ENCODE results near the gene RAD51B. TPM values are rescaled to one million over a fixed set of nuclear protein-coding genes. Genes with fewer than 3 reads are reported as not detected.

Gene RAD51B
- total RNA-seq, 1 experiment from 2014 or later: 10.8 TPM

DNA sequence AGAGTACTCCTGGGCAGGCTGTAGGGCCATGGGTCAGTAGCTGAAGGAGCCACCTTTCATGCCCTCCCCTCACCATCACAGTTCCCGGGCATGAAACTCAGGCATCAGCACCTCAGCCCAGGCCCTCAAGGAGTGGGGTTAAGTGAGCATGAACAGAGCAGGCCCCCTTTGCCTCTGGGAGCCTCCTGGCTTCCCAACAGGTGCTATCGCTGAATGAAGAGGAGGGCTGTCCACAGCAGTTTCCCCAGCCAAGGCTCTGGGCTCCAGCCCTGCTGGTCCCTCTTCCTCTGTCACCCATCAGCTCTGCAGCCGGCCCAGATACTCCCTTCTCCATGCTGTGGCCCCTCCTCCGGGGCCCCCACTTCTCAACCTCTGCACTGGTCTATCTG lies 789.0 kb downstream of the RAD51B start:
- ATAC-seq (no peak), DNase-seq (no peak)
- Histone ChIP-seq H3K4me3 (ENCODE audit: low read length) (no peak overlapping the region), H3K4me1 (ENCODE audit: insufficient read depth, low read length) (peaks cover 16% of the 10 kb centered on the region), H2AFZ (ENCODE audit: low read length) (no peak overlapping the region), H3K36me3 (ENCODE audit: low read depth, low read length) (peaks cover 5% of the 10 kb centered on the region; the same call in 1 of the 2 replicates), H3K79me2 (ENCODE audit: low read length) (no peaks in the 10 kb centered on the region), H3K4me2 (ENCODE audit: low read length) (no peak overlapping the region), H3F3A (ENCODE audit: low read length, unreplicated experiment) (no peaks in the 10 kb centered on the region), H3K27me3 (ENCODE audit: low read length) (no peaks in the 10 kb centered on the region), H4K20me1 (ENCODE audit: low read length) (no peaks in the 10 kb centered on the region), H3K27ac (ENCODE audit: low read length) (no peak overlapping the region), H3K9ac (ENCODE audit: low read length) (no peak overlapping the region), H3K9me2 (replicated peaks; ENCODE audit: low read length) (no peaks in the 10 kb centered on the region), H3K9me3 (ENCODE audit: low read length) (peaks cover 11% of the 10 kb centered on the region)
- TF ChIP-seq, protein P1, sequence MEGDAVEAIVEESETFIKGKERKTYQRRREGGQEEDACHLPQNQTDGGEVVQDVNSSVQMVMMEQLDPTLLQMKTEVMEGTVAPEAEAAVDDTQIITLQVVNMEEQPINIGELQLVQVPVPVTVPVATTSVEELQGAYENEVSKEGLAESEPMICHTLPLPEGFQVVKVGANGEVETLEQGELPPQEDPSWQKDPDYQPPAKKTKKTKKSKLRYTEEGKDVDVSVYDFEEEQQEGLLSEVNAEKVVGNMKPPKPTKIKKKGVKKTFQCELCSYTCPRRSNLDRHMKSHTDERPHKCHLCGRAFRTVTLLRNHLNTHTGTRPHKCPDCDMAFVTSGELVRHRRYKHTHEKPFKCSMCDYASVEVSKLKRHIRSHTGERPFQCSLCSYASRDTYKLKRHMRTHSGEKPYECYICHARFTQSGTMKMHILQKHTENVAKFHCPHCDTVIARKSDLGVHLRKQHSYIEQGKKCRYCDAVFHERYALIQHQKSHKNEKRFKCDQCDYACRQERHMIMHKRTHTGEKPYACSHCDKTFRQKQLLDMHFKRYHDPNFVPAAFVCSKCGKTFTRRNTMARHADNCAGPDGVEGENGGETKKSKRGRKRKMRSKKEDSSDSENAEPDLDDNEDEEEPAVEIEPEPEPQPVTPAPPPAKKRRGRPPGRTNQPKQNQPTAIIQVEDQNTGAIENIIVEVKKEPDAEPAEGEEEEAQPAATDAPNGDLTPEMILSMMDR (conservative IDR thresholded peaks at IDR 0.05; ENCODE audit: low read depth, low read length): no peak
- TF ChIP-seq EZH2 (IDR thresholded peaks at IDR 0.05; ENCODE audit: low read length, unreplicated experiment): no peak
- TF ChIP-seq EZH2phosphoT487 (IDR thresholded peaks at IDR 0.05; ENCODE audit: borderline replicate concordance, low read length): no peak
- CTCF ChIA-PET: no interaction called here
- no TSS peak for BruUV-seq (replicated peaks)
- intact Hi-C loops (cut with micrococcal nuclease): no loop called here
- POLR2A ChIA-PET (ENCODE audit: unreplicated experiment): interaction anchor here (0.5 kb wide), 1 partner anchor 11 kb away, joined by 3 read pairs; no protein-coding TSS in a partner anchor

DNA sequence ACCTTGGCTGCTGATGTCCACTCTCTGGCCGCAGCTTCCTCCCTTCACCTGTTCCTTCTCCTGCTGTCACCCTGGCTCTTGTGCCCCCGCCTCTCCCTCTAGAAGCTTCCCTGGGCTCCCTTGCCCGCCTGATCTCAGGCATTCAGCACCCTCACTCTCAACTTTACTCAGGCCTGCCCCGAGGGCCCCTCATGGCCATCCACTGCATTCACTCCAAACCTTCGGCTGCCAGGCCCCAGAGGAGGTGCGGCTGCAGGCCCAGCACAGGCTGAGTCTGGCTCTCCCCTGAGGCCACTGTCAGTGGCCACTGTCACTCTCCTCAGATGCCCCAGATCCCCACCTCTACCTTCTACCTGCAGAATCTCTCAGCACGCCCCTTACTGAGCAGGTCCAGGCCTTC lies 789.4 kb downstream of the RAD51B start:
- Histone ChIP-seq H2AFZ (ENCODE audit: low read length) (no peak overlapping the region), H3K9me2 (replicated peaks; ENCODE audit: low read length) (no peaks in the 10 kb centered on the region), H3K27me3 (ENCODE audit: low read length) (no peaks in the 10 kb centered on the region), H3K9ac (ENCODE audit: low read length) (no peak overlapping the region), H3K4me3 (ENCODE audit: low read length) (no peak overlapping the region), H3K27ac (ENCODE audit: low read length) (no peak overlapping the region), H3K79me2 (ENCODE audit: low read length) (no peaks in the 10 kb centered on the region), H3K4me2 (ENCODE audit: low read length) (no peak overlapping the region), H3F3A (ENCODE audit: low read length, unreplicated experiment) (no peaks in the 10 kb centered on the region), H3K36me3 (ENCODE audit: low read depth, low read length) (peaks cover 5% of the 10 kb centered on the region; the same call in 1 of the 2 replicates), H3K9me3 (ENCODE audit: low read length) (peaks cover 15% of the 10 kb centered on the region), H4K20me1 (ENCODE audit: low read length) (no peaks in the 10 kb centered on the region), H3K4me1 (ENCODE audit: insufficient read depth, low read length) (peaks cover 16% of the 10 kb centered on the region)
- intact Hi-C loops (cut with micrococcal nuclease): no loop called here
- ChIA-PET POLR2A (ENCODE audit: unreplicated experiment) (interaction anchor here (0.5 kb wide), 1 partner anchor 11 kb away, joined by 3 read pairs; no protein-coding TSS in a partner anchor), CTCF (no interaction called here)
- BruUV-seq (replicated peaks): no TSS peak
- no peak for DNase-seq
- ATAC-seq: no peak
- TF ChIP-seq EZH2 (IDR thresholded peaks at IDR 0.05; ENCODE audit: low read length, unreplicated experiment) (no peak), EZH2phosphoT487 (IDR thresholded peaks at IDR 0.05; ENCODE audit: borderline replicate concordance, low read length) (no peak)
- TF ChIP-seq, protein P1 (conservative IDR thresholded peaks at IDR 0.05; ENCODE audit: low read depth, low read length): no peak

DNA sequence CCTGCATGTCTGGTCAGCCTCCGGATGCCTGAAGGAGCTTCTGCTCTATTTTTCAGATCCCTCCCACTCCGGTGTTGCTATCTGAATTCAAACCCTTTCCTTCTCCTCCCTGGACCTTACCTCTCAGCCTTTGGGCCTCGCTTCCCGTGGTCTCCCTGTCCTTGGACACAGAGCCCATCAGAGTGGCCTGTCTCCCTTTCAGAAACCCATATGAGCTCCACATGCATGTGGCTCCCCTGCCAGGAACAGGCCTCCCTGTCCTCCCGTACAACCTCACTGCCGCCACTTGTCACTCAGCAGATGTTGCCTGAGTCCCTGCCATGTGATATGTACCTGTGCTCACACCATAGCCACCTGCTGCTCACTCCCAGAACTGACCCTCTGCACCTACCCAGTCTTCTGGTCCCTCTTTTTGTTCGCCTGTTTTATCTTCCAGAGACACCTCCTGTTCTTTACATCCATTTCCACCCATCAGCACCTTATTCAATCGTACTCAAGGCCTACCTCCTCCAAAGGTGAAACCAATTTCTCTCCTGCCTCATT lies 790.7 kb downstream of the RAD51B start:
- Histone ChIP-seq H2AFZ (ENCODE audit: low read length) (no peak overlapping the region), H3K27me3 (ENCODE audit: low read length) (no peaks in the 10 kb centered on the region), H3K4me2 (ENCODE audit: low read length) (no peak overlapping the region), H3F3A (ENCODE audit: low read length, unreplicated experiment) (no peaks in the 10 kb centered on the region), H3K79me2 (ENCODE audit: low read length) (no peaks in the 10 kb centered on the region), H3K4me3 (ENCODE audit: low read length) (no peak overlapping the region), H3K9ac (ENCODE audit: low read length) (no peak overlapping the region), H3K36me3 (ENCODE audit: low read depth, low read length) (peaks cover 5% of the 10 kb centered on the region; the same call in 1 of the 2 replicates), H3K27ac (ENCODE audit: low read length) (no peak overlapping the region), H4K20me1 (ENCODE audit: low read length) (no peaks in the 10 kb centered on the region), H3K9me2 (replicated peaks; ENCODE audit: low read length) (no peaks in the 10 kb centered on the region), H3K9me3 (ENCODE audit: low read length) (peaks cover 14% of the 10 kb centered on the region), H3K4me1 (ENCODE audit: insufficient read depth, low read length) (peaks cover 16% of the 10 kb centered on the region)
- ATAC-seq (no peak; the same call in 1 of the 2 replicates), DNase-seq (peak; percentile 8)
- TF ChIP-seq, protein P1 (conservative IDR thresholded peaks at IDR 0.05; ENCODE audit: low read depth, low read length): peak; percentile 28
- TF ChIP-seq EZH2phosphoT487 (IDR thresholded peaks at IDR 0.05; ENCODE audit: borderline replicate concordance, low read length): no peak
- ChIA-PET CTCF (no interaction called here), POLR2A (ENCODE audit: unreplicated experiment) (interaction anchor here (0.6 kb wide), 1 partner anchor 336 kb away, joined by 3 read pairs; no protein-coding TSS in a partner anchor)
- BruUV-seq (replicated peaks): no TSS peak
- intact Hi-C loops (cut with micrococcal nuclease): no loop called here

Data from PC-3 (cell line).